Activated CD4-positive, alpha-beta T cell treated with anti-CD3 and anti-CD28 coated beads for 24 hours (primary cell): Measurements from ENCODE around the gene LRFN2.

Experiments used
- DNase-seq, 2 donors: peaks; one replicate each; pipeline ENCODE4 v3.0.0-alpha.2; 2020; ENCODE audit warnings: low read depth in 2 of 2

Gene LRFN2

GRCh38 chr6:40587240-40588069, at the start of gene LRFN2:
Gene LRFN2, minus strand, starts transcription at chr6:40587364.
- peak; percentile 54 to 59 for DNase-seq

DNA sequence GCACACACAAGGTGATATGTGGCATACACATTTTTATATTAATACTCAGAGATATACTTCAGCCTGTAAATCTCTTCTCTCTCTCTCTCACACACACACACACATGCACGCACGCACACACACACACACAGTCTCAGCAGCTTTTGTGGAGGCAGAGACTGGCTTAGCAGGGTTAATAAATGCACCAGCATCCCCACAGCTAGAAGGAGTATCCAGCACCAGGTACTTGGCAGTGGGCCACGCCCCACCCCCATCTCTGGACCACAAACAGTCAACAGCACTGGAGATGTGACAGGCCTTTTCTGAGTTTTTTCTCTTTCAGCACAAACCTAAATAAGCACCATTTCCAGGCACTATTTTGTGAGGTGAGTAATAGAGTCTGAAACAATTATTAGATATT, 47.3 kb upstream of the LRFN2 start:
- DNase-seq: no peak

- DNase-seq: no peak
Measured at GRCh38 chr6:40631744-40632143, 44.6 kb upstream of the LRFN2 start.

DNA sequence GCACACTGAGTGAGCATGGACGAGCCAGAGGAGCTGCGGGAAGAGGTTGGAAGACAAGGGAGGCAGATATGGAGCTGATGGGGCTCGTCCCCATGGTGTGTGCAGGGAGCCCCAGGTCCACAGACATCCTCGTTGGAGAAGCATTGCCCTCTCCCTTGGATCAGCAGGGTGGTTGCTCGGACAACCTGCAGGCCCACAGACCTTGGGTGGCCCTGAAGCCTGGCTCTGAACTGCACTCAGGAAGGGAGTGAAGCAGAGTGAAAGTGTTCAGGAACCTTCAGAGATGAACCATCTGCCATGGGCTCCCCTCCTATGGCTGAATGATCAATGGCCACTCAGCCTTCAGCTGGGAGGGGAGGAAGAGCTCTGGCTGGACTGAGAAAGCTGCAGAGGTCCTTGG, 43.3 kb upstream of the LRFN2 start:
- no peak for DNase-seq

DNA sequence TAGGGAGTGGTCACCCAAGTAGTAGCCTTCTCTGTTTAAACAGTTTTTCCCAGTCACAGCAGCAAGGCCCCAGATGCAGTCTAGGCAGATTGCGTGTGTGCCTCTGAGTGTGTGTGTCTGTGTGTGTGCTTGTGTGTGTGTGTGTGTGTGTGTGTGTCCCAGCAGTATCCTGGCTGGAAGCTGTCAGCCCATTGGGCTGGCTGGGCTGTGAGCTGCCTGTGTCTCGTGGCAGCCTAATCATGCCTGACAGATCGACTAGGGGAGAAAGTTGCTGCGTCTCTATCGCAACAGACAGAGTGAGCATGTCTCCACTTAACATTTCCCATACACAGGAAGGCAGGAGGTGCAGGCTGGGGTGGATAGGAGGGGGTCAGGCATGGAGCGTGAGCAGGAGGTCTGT, 42.9 kb upstream of the LRFN2 start:
- no peak for DNase-seq

DNA sequence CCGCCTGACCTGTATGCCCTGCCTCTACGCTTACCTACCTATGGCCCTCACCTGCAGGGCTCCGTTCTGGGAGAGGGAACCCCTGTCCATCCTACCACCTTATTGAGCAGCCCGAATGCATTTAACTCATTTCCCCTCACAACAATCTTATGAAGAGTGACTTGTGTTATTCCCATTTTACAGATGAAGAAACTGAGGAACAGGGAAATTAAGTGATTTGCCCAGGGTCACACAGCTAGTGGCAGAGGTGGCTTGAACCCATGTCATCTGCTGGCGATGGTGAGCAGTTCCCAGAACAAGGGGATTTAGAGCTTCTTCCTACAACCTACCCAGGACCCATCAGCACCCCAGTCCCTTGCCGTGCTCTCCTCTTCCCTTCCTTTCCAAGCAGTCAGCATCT, 42.3 kb upstream of the LRFN2 start:
- no peak for DNase-seq

- no peak for DNase-seq
Measured at GRCh38 chr6:40627316-40627715, 40.2 kb upstream of the LRFN2 start.

DNA sequence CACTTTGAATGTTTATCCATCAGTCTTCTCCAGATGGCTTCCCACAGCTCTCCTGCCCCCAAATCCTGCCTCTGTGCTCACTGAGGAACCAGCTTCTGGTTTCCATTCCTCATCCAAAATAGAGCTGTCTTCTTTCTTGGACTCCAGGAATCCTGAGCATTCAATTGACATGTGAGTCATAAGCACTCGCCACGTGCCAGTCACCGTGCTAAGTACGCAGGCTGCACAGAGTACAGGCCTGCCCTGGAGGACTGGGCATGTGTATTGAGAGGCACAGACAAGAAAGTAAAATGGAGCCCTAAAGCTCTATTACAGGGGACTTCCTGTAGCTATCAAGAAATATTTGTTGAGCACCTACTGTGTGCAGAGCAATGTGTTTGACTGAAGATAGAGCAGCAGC, 39.7 kb upstream of the LRFN2 start:
- DNase-seq: no peak

- DNase-seq: no peak
Measured at GRCh38 chr6:40623932-40624331, 36.8 kb upstream of the LRFN2 start.

DNA sequence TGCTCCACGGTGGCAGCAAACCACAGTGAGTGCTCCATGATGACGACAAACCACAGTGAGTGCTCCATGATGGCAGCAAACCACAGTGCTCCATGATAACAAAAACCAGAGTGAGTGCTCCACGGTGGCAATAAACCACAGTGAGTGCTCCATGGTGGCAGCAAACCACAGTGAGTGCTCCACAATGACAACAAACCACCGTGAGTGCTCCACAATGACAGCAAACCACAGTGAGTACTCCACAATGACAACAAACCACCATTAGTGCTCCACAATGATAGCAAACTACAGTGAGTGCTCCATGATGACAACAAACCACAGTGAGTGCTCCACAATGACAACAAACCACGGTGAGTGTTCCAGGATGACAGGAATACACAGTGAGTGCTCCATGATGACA, 36.0 kb upstream of the LRFN2 start:
- no peak for DNase-seq

GRCh38 chr6:40620574-40621240, 33.5 kb upstream of the LRFN2 start:
- no peak for DNase-seq

- DNase-seq: no peak
Measured at GRCh38 chr6:40614671-40615070, 27.5 kb upstream of the LRFN2 start.

DNA sequence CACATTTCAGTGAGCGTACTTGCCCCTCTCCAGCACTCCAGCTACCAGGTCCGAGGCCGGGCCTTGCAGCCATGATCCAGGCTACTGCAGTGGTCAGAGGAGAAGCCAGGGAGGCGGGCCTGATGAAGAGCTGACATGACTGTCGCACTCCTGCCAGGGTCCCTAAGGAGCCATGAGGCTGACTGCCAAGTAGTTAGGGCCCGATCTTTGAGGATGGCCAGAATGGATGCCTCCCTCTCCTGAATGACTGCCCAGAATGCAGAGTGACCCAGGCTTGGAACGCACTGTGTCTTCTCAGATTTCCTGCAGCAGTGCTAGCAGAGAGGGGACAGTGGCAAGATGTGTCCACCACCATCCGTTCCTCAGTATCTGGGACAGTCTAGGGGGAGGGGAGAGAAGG, 24.7 kb upstream of the LRFN2 start:
- no peak for DNase-seq

GRCh38 chr6:40611434-40611833, 24.3 kb upstream of the LRFN2 start:
- DNase-seq: no peak

GRCh38 chr6:40610229-40610628, 23.1 kb upstream of the LRFN2 start:
- DNase-seq: no peak

DNA sequence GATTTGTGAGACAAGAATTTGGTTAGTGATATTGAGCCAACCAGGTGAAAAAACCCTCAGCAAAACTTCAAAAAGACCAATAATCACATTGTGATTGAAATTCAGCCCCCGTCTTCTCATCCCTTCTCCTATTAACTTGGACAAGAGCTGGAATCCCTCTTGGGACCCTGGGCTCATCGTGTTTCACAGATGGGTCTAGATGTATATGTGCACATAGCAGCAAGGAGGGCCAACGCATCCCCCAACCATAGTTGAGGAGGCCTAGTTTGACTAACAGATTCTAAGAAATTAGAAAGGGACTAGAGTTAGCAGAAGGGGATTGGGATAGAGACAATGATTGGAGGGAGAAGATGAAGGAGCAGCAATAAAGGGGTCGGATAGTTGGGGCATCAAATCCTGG, 19.8 kb upstream of the LRFN2 start:
- no peak for DNase-seq

DNA sequence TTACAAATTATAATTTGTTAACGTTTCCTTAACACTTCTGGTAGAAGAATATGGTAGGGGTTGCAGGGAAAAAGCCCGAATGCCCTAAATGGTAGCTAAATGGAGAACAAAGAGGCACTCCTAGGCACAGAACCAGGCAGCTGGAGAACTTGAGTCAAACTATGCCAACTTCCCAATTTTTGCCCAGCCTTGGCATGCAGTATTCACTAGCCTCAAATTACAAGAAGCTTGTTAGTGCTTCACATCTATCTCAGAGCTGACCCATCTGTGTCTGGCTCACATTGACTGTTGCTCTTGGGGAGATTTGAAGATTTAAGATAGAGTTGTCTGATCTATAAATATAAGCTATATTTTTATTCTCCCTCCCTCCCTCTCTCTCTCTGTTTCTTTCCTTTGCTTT, 19.4 kb upstream of the LRFN2 start:
- no peak for DNase-seq

GRCh38 chr6:40604082-40604481, 16.9 kb upstream of the LRFN2 start:
- no peak for DNase-seq

- DNase-seq: no peak
Measured at GRCh38 chr6:40599555-40599954, 12.4 kb upstream of the LRFN2 start.

DNA sequence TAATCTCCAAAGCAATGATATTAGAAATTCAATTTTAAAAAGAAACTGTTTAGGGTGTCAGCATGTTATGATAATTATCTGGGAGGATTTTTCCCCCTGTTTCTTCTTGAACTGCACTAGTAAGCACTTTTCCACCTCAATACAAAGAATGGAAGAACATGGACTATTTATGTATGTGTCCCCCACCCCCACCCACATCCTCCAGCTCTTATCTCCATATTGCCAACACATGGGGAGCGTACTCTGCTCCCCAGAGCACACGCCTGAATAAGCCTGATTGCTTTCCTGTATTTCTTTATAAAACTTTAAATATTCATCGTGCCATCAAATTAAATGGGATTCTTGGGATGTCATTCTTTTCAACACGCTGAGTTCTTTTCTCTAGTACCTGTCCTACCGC, 11.4 kb upstream of the LRFN2 start:
- no peak for DNase-seq

- no peak for DNase-seq
Measured at GRCh38 chr6:40597301-40597700, 10.1 kb upstream of the LRFN2 start.

GRCh38 chr6:40588480-40588879, 1.3 kb upstream of the LRFN2 start:
- no peak for DNase-seq

- no peak for DNase-seq
Measured at GRCh38 chr6:40588070-40588384, 863 bp upstream of the LRFN2 start.
